Mesendoderm (in vitro differentiated cells): ENCODE results near the gene ERCC1.
A peak's percentile ranks its signal among the peaks of the same experiment; 100 is the strongest.

Source experiments
- DNase-seq: peaks from one replicate; pipeline ENCODE4 v3.0.0; 2013
- H2AK5ac ChIP-seq: 2 replicates; pipeline ENCODE4 v1.6.1; 2013; ENCODE audit warnings: low read length, inconsistent platforms
- H2BK120ac ChIP-seq: 2 replicates; pipeline ENCODE4 v1.6.1; 2013; ENCODE audit warnings: low read depth, mild to moderate bottlenecking, low read length, moderate library complexity, mixed read lengths
- H2BK15ac ChIP-seq: replicated peaks from 2 replicates; pipeline ENCODE4 v1.6.1; 2013; ENCODE audit warnings: low read depth, mild to moderate bottlenecking, moderate library complexity
- H2BK5ac ChIP-seq: 2 replicates; pipeline ENCODE4 v1.6.1; 2013; ENCODE audit warnings: low read length, inconsistent platforms
- H3K18ac ChIP-seq: 2 replicates; pipeline ENCODE4 v1.6.1; 2013; ENCODE audit warnings: mild to moderate bottlenecking, low read length, mixed read lengths
- H3K23ac ChIP-seq: one replicate; pipeline ENCODE4 v1.6.1; 2013; ENCODE audit warnings: low read length
- H3K27ac ChIP-seq: 2 replicates; pipeline ENCODE4 v1.5.1; 2013; ENCODE audit warnings: low read depth, mild to moderate bottlenecking, inconsistent platforms, low read length, moderate library complexity
- H3K27me3 ChIP-seq: 2 replicates; pipeline ENCODE4 v1.6.1; 2013; ENCODE audit warnings: low read length, control low read depth, mild to moderate bottlenecking, inconsistent platforms; ENCODE audit not compliant: insufficient read depth, poor library complexity
- H3K36me3 ChIP-seq: 2 replicates; pipeline ENCODE4 v1.6.1; 2013; ENCODE audit warnings: low read length, inconsistent platforms; ENCODE audit not compliant: control insufficient read depth, insufficient read depth
- H3K4ac ChIP-seq: one replicate; pipeline ENCODE4 v1.6.1; 2013; ENCODE audit warnings: low read depth, mild to moderate bottlenecking, low read length, moderate library complexity
- H3K4me1 ChIP-seq: 2 replicates; pipeline ENCODE4 v1.6.1; 2013; ENCODE audit warnings: low read depth, low read length, inconsistent platforms; ENCODE audit not compliant: control insufficient read depth
- H3K4me2 ChIP-seq: 2 replicates; pipeline ENCODE4 v1.6.1; 2013; ENCODE audit warnings: low read length
- H3K4me3 ChIP-seq: 2 replicates; pipeline ENCODE4 v1.5.1; 2013; ENCODE audit warnings: mild to moderate bottlenecking, low read length
- H3K56ac ChIP-seq: one replicate; pipeline ENCODE4 v1.6.1; 2013; ENCODE audit warnings: low read length
- H3K79me1 ChIP-seq: 2 replicates; pipeline ENCODE4 v1.6.1; 2013; ENCODE audit warnings: low read length, inconsistent platforms
- H3K79me2 ChIP-seq: 2 replicates; pipeline ENCODE4 v1.6.1; 2013; ENCODE audit warnings: mild to moderate bottlenecking, low read length; ENCODE audit not compliant: control insufficient read depth, insufficient read depth
- H3K9ac ChIP-seq: 2 replicates; pipeline ENCODE4 v1.6.1; 2013; ENCODE audit warnings: low read length, inconsistent platforms
- H4K5ac ChIP-seq: one replicate; pipeline ENCODE4 v1.6.1; 2013; ENCODE audit warnings: low read length
- H4K8ac ChIP-seq: one replicate; pipeline ENCODE4 v1.6.1; 2013; ENCODE audit warnings: low read depth, mild to moderate bottlenecking, control low read depth, low read length, moderate library complexity
- WGBS: extraction: QIAGEN DNeasy Blood & Tissue Kit; methylation state at CpG from one replicate; pipeline ENCODE4 v1.1.7; 2013; ENCODE audit warnings: low lambda C conversion rate, missing lambda C conversion rate; ENCODE audit not compliant: insufficient coverage; ENCODE audit errors: extremely low coverage; 5-methylcytosine and 5-hydroxymethylcytosine counted together

The ERCC1 gene

GRCh38 chr19:45405435-45406225, 18.1 kb downstream of the ERCC1 start:
- Histone ChIP-seq H2AK5ac (no peak overlapping the region), H3K79me1 (peaks cover 16% of the 10 kb centered on the region), H3K4me2 (peak overlapping the region; percentile 66), H3K9ac (peak overlapping the region; percentile 95), H3K56ac (peak overlapping the region; percentile 96), H4K5ac (no peak overlapping the region), H3K79me2 (peaks cover 9% of the 10 kb centered on the region), H3K4ac (no peak overlapping the region), H3K23ac (no peak overlapping the region), H2BK15ac (no peak overlapping the region), H3K27ac (peak overlapping the region; percentile 22), H3K36me3 (no peaks in the 10 kb centered on the region), H2BK5ac (peak overlapping the region; percentile 77), H3K4me1 (peaks cover 9% of the 10 kb centered on the region), H3K27me3 (no peaks in the 10 kb centered on the region), H2BK120ac (no peak overlapping the region), H4K8ac (no peak overlapping the region), H3K4me3 (peak overlapping the region; percentile 98), H3K18ac (peak overlapping the region; percentile 45)
- no CpG with 5 or more reads among the region's 48 CpGs for WGBS
- peak; percentile 98 for DNase-seq

DNA sequence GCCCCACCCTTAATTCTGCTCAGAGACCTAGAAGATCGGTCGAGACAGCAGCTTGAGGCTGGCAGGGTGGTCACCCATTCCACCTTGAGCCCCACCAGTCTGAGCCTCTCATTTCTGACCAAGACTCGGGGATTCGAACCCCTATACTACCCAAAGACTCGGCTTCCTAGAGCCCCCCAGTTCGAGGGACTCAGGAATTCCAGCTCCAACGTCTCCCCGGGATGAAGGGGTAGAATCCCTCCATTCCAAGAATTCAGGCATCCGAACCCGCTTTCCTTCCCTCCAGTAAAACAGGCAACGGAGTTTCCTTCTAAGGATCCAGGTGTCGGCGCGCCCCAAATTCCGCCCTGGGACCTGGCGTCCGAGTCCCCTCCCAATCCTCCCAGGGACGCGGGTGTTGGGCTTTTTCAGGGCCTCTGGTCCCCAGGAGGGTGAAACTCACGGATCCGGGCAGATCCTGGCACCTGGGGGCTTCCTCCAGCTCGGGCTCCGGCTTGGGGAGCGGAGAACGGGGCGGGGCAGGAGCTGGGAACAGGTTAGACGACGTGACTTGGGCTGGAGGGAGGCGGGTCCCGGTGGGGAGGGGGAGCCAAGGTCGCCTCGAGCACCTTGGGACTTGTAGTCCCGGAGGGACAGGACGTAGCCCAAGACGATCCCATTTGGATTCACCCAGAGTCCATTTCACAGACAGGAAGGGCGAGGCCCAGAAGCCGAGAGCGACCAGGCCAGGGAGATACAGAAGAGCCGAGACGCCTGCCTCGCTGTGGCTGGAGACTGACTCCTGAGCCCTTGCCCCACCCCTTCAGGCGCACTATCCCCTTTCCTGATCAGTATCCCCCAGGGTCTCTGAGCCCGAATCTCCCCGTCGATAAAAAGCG, 18.9 kb downstream of the ERCC1 start, which contains the start of gene PPP1R13L:
TSS of gene PPP1R13L (minus strand) at position 513 of the 878 bp plus-strand sequence. CDS start 6,751 bp downstream, outside the sequence.
- H3K4me1 ChIP-seq: peaks cover 9% of the 10 kb centered on the region
- WGBS: no CpG with 5 or more reads among the region's 46 CpGs
- H2BK120ac ChIP-seq: no peak within 1 kb of the TSS
- no peak within 1 kb of the TSS for H2AK5ac ChIP-seq
- H3K4me3 ChIP-seq: peak within 1 kb of the TSS; percentile 98
- peak within 1 kb of the TSS; percentile 58 for H3K27ac ChIP-seq
- no peak within 1 kb of the TSS for H4K8ac ChIP-seq
- no peaks in the 10 kb centered on the region for H3K36me3 ChIP-seq
- H2BK5ac ChIP-seq: peak within 1 kb of the TSS; percentile 89
- peaks cover 9% of the 10 kb centered on the region for H3K79me2 ChIP-seq
- peak within 1 kb of the TSS; percentile 94 for H3K23ac ChIP-seq
- no peaks in the 10 kb centered on the region for H3K27me3 ChIP-seq
- no peak within 1 kb of the TSS for H2BK15ac ChIP-seq
- H3K9ac ChIP-seq: peak within 1 kb of the TSS; percentile 95
- DNase-seq: peak; percentile 98
- peak within 1 kb of the TSS; percentile 81 for H3K18ac ChIP-seq
- no peak within 1 kb of the TSS for H4K5ac ChIP-seq
- H3K56ac ChIP-seq: peak within 1 kb of the TSS; percentile 96
- H3K4me2 ChIP-seq: peak within 1 kb of the TSS; percentile 85
- H3K79me1 ChIP-seq: peaks cover 18% of the 10 kb centered on the region
- H3K4ac ChIP-seq: peak within 1 kb of the TSS; percentile 61

- H3K56ac ChIP-seq: peak overlapping the region; percentile 89
- H4K5ac ChIP-seq: no peak overlapping the region
- H3K4me2 ChIP-seq: peak overlapping the region; percentile 85
- H3K36me3 ChIP-seq: no peaks in the 10 kb centered on the region
- no peak overlapping the region for H4K8ac ChIP-seq
- no peak overlapping the region for H2BK120ac ChIP-seq
- DNase-seq: peak; percentile 95
- H3K79me1 ChIP-seq: peaks cover 18% of the 10 kb centered on the region
- peak overlapping the region; percentile 76 for H2BK5ac ChIP-seq
- peak overlapping the region; percentile 81 for H3K18ac ChIP-seq
- peak overlapping the region; percentile 91 for H3K9ac ChIP-seq
- no peaks in the 10 kb centered on the region for H3K27me3 ChIP-seq
- H2BK15ac ChIP-seq: no peak overlapping the region
- WGBS: no CpG with 5 or more reads among the region's 25 CpGs
- no peak overlapping the region for H2AK5ac ChIP-seq
- peaks cover 9% of the 10 kb centered on the region for H3K4me1 ChIP-seq
- H3K23ac ChIP-seq: peak overlapping the region; percentile 94
- peak overlapping the region; percentile 71 for H3K4me3 ChIP-seq
- peak overlapping the region; percentile 61 for H3K4ac ChIP-seq
- H3K79me2 ChIP-seq: peaks cover 9% of the 10 kb centered on the region
- H3K27ac ChIP-seq: peak overlapping the region; percentile 69
Measured at GRCh38 chr19:45403781-45404556, 19.7 kb downstream of the ERCC1 start.

GRCh38 chr19:45403272-45403671, 20.4 kb downstream of the ERCC1 start:
- peaks cover 9% of the 10 kb centered on the region for H3K79me2 ChIP-seq
- H3K9ac ChIP-seq: peak overlapping the region; percentile 53
- no peak overlapping the region for H2AK5ac ChIP-seq
- peak overlapping the region; percentile 29 for H2BK120ac ChIP-seq
- peak overlapping the region; percentile 43 for H3K18ac ChIP-seq
- H3K4me3 ChIP-seq: no peak overlapping the region
- DNase-seq: no peak
- peaks cover 9% of the 10 kb centered on the region for H3K4me1 ChIP-seq
- peak overlapping the region; percentile 69 for H3K27ac ChIP-seq
- WGBS: no CpG with 5 or more reads among the region's 4 CpGs
- no peak overlapping the region for H4K5ac ChIP-seq
- peaks cover 17% of the 10 kb centered on the region for H3K79me1 ChIP-seq
- H2BK5ac ChIP-seq: peak overlapping the region; percentile 29
- peak overlapping the region; percentile 80 for H2BK15ac ChIP-seq
- peak overlapping the region; percentile 37 for H3K23ac ChIP-seq
- H4K8ac ChIP-seq: no peak overlapping the region
- peak overlapping the region; percentile 85 for H3K4me2 ChIP-seq
- H3K4ac ChIP-seq: peak overlapping the region; percentile 63
- H3K56ac ChIP-seq: peak overlapping the region; percentile 83
- no peaks in the 10 kb centered on the region for H3K36me3 ChIP-seq
- no peaks in the 10 kb centered on the region for H3K27me3 ChIP-seq

- no CpG with 5 or more reads among the region's 40 CpGs for WGBS
- Histone ChIP-seq H3K4me1 (peaks cover 9% of the 10 kb centered on the region), H2BK5ac (no peak overlapping the region), H3K79me2 (peaks cover 8% of the 10 kb centered on the region), H3K36me3 (no peaks in the 10 kb centered on the region), H3K79me1 (peaks cover 15% of the 10 kb centered on the region), H3K56ac (peak overlapping the region; percentile 65), H3K4me3 (no peak overlapping the region), H4K5ac (no peak overlapping the region), H4K8ac (no peak overlapping the region), H3K9ac (peak overlapping the region; percentile 8), H2AK5ac (peak overlapping the region; percentile 68), H3K27me3 (no peaks in the 10 kb centered on the region), H3K23ac (no peak overlapping the region), H2BK15ac (no peak overlapping the region), H2BK120ac (no peak overlapping the region), H3K18ac (peak overlapping the region; percentile 65), H3K27ac (peak overlapping the region; percentile 3), H3K4ac (peak overlapping the region; percentile 6), H3K4me2 (no peak overlapping the region)
- DNase-seq: peak; percentile 92
Measured at GRCh38 chr19:45402298-45403061, 21.2 kb downstream of the ERCC1 start.
